GM12801 (cell line): ENCODE results near the gene MAN1C1.

Source experiments
- TF ChIP-seq, protein P1 (sequence below): IDR thresholded peaks from one replicate; pipeline ENCODE4 v1.5.1; 2011; ENCODE audit warnings: control low read depth; ENCODE audit not compliant: insufficient read length; ENCODE audit errors: extremely low read depth

Gene MAN1C1

DNA sequence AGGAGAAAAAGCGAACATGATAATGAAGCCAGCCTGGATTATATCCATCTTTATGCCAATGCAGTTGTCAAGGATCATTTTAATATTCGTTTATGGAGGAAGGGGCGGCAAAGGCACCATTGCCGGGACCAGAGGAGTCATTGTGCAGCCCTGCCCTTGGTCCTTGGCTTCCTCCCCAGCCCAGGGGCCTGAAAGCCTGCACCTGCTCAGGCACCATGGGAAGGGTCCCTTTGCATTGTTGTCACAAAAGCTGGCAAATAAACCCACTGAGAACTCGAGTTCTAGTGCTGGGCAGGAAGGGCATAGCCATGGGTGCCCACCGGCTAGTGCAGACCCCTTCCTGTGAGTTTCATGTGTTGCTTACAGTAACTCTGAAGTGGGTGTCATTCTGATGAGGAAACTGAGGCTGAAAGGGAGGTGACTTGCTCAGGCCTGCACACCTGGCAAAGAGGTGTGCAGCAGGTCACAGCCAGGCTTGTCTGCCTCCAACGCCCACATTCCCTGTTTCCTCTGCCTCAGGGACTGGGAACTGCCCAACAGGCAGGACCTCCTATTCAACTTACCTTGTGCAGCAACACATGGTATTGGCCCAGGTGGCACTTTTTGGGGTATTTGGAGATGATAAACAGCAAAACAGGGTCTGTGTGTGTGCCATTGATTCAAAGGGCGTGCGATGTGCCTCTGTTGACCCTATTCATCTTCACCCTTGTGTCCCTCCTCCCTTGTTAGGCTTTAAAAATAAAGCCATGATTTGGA, 84.6 kb downstream of the MAN1C1 start:
- TF ChIP-seq, protein P1, sequence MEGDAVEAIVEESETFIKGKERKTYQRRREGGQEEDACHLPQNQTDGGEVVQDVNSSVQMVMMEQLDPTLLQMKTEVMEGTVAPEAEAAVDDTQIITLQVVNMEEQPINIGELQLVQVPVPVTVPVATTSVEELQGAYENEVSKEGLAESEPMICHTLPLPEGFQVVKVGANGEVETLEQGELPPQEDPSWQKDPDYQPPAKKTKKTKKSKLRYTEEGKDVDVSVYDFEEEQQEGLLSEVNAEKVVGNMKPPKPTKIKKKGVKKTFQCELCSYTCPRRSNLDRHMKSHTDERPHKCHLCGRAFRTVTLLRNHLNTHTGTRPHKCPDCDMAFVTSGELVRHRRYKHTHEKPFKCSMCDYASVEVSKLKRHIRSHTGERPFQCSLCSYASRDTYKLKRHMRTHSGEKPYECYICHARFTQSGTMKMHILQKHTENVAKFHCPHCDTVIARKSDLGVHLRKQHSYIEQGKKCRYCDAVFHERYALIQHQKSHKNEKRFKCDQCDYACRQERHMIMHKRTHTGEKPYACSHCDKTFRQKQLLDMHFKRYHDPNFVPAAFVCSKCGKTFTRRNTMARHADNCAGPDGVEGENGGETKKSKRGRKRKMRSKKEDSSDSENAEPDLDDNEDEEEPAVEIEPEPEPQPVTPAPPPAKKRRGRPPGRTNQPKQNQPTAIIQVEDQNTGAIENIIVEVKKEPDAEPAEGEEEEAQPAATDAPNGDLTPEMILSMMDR: no peak

DNA sequence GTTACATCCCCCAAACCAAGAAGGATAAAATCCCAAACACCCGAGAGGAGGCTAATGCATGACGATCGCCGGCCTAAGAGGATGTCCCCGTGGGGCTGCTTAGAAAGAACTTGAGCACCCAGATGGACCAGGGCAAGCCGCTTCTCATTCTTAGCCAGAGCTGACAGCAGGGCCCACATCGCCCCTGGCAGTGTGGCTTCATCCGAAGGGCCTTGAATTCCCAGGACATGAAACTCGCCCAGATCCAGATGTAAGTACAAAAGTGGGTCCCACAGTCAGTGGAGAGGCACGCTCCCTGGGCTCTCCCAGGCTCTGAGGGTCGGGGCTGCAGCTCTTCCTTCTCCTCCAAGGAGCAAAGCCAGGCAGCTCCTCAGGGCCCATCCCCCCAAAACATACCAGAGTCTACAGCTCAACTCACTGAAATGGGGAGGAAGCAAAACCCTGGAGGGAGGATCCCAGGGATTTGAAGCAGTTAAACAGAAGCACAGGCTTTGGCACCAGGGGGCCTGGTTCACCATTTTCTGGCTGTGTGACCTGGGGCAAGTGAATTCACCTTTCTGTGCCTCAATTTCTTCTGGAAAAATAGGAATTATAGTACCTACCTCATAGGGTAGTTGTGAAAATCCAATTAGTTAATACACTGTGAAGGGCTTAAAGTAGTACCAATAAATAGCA, 85.6 kb downstream of the MAN1C1 start:
- TF ChIP-seq, protein P1: no peak

DNA sequence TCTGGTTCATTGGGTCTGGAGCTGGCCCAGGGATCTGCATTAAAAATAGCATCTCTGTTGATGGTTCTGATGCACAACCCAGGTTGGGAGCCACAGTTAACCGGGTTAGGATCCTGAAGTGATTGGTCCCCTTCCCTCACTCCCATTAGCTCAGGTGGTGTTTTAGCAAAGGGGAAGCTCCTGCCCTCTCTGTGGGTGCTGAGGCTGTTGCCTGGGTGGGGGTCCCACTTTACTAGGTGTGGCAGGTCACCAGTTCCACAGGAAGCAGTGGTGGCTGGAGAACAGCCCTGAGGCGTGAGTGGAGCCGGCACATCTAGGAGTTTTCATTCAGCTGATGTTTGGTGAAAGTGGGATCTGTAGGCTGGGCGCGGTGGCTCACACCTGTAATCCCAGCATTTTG, 86.5 kb downstream of the MAN1C1 start:
- TF ChIP-seq, protein P1: no peak

DNA sequence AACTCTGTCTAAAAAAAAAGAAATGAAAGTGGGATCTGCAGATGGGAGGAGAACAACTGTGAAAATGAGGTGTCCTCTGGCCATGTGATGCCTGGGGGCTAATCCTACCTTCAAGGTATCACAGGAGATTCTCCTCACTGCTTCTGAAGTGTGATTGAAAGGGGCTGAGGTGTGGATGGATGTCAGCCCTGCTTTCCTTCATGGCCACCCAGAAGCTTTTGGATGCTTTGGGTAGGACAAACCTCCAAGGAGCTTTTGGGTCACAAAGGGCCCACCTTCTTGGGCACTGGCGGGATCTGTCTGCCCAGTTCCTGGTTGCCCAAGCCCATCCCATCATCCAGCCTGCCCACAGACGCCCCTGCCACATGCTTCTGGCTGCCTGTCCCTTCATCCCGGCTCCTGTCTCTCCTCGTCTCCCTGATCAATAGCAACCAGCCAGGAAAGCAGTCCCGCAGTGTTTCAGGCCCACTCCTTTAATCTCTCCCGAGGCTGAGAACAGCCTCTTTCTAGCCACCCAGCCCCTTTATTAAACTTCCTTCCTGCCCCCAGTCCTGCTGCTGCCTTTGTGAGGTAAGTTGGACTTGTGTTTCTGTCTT, 87.2 kb downstream of the MAN1C1 start:
- TF ChIP-seq, protein P1: no peak

DNA sequence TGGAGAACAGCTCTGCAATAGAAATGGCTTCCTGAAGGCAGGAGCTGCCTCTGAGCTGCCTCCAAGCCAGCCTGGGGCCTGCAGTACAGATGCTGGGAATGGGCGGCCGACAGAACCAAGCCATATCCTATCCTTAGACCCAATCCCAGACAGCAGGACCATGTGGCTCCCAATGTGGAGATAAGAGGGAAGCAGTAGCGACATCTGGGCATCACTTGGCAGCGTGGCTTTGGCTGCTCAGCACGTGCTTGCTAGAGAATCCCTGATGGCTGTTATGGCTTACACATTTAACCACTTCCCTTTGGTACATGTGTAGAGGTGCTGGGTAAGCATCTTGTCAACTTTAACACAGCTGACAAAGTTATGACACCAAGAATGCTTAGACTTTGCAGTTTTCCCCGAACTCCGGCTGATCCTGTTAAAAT, 87.7 kb downstream of the MAN1C1 start:
- TF ChIP-seq, protein P1: no peak

DNA sequence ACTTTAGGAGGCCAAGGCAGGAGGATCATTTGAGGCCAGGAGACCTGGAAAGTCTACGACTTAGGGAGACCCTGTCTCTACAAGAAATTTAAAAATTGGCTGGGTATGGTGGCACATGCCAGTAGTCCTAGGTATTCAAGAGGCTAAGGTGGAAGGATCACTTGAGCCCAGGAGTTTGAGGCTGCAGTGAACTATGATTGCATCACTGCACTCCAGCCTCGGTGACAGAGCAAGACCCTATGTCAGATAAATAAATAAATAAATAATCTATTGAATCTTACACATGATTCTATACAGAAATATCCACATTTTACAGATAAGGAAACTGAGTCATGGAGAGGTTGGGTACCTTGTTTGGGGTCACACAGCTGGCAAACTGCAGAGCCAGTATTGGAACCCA, 89.1 kb downstream of the MAN1C1 start:
- TF ChIP-seq, protein P1: no peak

DNA sequence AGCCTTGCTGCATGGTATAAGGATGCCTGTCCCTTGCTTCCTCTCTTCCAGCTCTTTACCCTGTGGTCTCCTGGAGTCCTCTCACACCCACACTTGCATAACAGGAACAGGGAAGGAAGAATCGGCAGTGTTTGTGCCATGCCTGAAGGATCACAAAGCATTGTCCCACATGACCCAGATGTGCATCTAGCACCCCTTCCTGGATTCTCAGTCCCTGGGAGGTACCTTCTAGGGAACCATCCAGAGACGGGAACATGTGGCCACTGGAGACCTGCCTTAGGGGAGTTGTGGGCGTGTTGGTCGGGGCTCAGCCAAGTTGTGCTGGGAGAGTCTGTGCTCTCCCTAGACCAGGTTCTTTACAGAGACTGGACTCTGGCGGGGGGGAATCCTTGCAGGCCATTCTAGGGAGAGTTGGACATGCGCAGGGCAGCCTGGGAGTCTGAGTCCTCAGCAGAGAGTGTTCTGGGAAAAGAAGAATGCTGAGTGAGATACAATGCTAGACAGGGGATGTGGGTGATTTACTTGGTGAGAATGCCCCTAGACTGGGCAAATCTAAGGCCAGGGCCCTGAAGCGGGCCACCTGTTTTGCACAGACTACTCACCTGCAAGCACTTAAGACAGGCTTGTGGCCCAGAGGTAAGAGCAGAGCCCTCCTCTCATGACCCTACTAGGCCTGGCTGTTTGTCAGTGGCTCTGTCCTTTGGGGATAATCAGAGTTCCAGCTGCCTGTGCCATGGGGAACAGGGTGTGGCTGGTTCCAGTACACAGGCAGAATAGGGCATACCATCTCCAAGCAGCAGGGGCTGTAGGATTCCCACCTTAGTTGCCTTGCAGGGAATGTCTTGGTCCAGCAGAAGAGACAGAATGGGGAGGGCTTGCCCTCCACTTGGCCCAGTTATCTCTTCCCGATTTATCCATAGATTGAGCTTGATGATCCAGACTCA, 89.8 kb downstream of the MAN1C1 start:
- TF ChIP-seq, protein P1: no peak
